NOMO-1 (cell line): ENCODE results near the gene ARHGEF4.

Source experiments
- DNase-seq, 2 experiments: peaks; one replicate each; lab custom pipeline; 2025; ENCODE audit not compliant: unreplicated experiment in 2 of 2; lab: John Stamatoyannopoulos, UW

The ARHGEF4 gene

DNA sequence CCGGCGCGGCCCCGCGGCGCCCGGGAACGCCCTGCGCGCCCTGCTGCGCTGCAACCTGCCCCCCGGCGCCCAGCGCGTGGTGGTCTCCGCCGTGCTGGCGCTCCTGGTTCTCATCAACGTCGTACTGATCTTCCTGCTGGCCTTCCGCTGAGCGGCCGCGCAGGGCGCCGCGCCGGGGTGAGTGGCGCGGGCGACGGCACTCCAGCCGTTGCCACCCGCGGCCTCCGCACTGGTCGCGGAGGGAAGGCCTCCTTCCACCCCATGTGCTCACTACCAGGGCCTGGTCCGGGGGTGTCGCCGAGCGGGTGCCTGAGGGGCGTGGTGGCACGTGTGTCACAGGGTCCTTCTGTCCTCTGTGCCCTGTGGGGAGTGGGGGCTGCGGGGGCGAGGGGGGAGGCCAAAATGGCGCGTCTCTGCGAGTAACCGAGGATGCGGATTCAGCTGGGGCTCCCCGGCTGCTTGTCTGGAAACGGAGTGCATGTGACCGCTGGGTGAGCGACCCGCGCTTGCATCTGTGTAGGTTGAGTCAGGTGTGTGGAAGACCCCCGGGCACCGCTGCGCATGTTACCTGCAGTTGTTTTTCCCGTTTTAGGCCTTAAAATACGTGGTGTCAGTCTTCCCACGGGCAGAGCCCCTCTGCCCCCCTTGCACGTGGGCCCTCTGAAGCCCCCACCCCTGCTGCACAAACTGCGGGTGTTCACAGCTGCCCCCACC lies 198.6 kb downstream of the ARHGEF4 start:
- no peak for DNase-seq

DNA sequence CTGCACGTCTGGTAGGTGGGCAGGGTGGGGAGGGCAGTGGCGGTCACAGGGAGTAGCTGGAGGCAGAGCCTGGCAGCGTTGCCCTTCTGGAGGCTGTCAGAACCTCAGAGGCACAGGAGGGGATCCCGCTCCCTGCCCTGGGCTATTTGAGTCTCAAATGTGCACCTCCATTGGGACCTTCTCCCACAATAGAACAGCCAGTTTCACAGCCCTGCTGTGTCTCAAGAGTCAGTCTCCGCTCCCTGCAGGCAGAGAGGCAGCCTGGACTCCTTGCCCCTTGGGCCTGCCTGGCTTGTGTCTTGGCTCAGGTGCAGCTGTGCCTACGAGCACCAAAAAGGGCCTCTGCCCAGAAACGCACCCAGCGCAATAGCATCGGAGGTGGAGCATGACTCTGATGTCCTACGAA lies 199.1 kb downstream of the ARHGEF4 start:
- no peak for DNase-seq

DNA sequence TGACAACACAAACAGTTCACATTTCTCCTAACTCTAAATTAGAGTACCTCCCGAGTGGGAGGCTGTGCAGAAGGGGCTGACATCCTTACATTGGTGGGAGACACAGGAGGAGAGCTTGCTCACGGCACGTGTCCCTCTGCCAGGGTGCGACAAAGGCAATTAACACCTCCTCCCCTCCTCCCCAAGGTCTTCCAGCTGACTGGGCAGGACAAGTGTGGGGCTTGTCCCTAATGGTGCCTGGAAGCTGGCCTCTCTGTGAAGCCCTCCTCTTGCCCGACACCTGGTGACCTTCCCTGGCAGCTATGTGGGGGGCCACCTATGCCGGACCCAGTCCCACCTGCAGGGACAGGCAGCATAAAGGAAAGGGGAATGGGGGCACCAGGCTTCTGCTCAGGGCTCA lies 199.6 kb downstream of the ARHGEF4 start:
- DNase-seq = no peak

DNA sequence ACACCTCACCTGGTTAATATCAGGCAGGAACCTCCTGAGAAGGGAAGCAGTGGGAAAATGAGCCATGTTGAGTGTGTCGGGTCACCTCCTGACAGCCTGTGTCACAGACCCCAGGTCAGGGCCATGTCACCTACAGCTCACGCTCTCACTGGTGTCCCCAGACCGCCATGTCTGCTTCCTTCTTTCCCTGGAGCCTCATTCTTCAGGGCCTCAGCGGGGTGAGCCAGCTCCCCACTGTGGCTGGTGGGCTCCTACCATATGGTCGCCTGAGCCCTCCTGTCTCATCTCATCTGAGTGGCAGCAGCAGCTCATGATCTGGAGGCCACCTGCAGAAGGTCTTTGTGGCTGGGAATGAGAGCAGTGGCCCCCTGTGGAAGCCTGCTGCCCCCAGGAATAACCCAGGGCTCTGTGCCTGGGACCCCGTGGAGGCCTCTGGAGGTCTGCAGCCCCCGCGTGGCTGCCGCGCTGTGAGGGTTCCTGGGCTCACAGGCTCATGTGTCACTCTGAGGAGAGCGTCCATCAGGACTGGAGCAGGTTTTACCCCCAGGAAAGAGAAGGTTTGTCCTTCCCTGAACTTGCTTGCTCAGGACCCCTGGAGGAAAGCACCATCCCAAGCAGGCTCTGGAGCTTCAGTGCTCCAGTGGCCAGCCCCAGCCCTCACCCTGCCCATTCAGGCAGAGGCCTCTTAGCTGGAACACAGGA lies 200.1 kb downstream of the ARHGEF4 start:
- no peak for DNase-seq

DNA sequence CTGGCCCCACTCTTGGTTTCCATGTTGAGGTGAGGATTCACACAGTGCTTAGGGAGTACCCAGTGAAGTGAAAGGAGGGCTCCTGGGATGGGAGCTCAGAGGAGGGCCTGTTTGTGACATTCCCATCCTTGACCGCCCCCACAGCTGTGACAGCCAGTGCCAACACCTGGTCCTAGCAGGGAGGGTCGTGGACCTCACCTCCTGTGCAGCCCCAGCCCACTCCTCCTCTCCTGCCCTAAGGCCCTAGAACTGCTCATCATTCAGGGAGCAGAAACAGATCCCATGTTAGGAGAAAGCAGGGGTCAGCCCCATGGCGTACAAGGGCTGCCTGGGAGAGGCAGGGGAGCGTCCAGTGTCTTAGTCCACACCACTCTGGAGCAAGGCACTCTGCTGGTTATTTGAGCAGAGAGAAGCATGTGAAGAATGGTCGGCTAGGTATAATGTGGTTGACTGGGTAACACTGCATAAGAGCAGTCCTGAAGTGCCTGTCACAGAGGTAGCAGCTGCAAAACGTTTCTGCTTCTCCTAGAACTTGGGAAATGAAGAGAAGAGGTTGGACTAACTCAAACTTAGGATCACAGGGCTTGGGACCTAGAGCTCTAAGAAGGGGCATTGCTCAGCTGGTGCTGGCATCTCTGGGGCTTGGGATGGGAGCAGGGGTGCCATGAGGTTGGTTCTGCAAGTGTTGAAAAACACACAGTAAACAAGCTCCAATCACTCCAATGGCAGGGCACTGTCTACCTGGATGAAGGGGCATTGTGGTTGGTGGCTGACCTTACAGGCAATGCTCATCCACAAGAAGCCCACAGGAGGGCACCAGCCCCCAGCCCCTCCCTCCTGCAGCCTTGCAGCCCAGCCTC lies 200.9 kb downstream of the ARHGEF4 start:
- no peak for DNase-seq

DNA sequence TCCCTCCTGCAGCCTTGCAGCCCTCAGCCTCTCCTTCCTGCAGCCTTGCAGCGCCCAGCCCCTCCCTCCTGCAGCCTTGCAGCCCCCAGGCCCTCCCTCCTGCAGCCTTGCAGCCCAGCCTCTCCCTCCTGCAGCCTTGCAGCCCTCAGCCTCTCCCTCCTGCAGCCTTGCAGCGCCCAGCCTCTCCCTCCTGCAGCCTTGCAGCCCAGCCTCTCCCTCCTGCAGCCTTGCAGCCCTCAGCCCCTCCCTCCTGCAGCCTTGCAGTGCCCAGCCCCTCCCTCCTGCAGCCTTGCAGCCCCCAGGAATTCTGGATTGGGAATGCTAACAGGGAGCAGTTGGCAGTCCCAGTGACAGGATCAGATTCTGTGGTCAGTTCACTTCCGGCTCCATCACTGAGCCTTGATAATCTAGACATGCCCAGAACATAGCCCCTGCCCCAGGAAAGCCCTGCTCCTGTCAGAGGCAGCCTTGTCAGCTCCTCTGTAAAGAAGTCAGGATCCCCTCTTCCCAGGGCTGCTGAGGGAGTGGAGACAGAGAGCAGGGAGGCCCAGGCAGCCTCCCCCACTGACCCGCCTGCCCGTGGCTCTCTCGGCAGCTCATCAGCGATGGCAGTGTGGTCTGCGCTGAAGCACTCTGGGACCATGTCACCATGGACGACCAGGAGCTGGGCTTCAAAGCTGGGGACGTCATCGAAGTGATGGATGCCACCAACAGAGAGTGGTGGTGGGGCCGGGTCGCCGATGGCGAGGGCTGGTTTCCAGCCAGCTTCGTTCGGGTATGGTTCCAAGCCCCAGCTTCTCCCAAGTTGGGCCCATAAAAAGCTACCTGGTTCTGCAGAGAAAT lies 201.8 kb downstream of the ARHGEF4 start:
- DNase-seq = no peak

DNA sequence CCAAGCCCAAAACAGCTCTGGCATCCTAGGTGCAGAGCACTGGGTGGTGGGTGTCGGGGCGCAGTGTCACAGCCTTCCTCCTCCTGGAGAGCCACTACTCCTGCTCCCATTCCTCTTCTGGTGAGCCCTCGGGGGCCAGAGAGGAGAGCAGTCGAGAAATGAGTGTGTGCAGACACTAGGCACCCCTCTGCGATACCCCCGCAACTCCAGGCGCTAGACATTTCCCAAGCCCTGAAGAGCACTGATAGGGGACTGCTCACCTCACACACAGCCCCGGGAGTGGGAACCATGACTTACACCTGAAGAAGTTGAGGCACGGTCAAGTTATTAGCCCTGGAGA lies 202.4 kb downstream of the ARHGEF4 start:
- DNase-seq = no peak

DNA sequence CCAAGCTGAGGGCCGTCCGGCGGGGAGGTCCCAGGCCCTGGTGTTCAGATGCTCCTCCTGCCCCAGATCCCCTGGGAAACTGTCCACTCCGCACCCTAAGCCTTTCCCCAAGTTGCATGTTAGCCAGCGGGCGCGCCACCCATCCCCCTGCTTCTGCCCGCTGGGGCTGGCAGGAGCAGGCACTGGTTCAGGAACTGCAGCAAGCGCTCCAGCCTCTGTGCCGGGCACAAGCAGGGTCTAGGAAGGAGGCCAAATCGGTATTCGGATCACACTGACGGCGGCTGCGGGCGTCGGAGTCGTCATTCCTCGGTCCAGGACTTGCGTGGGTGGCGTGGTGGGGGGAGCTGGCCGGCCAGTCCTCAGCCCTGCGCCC lies 202.8 kb downstream of the ARHGEF4 start:
- no peak for DNase-seq

DNA sequence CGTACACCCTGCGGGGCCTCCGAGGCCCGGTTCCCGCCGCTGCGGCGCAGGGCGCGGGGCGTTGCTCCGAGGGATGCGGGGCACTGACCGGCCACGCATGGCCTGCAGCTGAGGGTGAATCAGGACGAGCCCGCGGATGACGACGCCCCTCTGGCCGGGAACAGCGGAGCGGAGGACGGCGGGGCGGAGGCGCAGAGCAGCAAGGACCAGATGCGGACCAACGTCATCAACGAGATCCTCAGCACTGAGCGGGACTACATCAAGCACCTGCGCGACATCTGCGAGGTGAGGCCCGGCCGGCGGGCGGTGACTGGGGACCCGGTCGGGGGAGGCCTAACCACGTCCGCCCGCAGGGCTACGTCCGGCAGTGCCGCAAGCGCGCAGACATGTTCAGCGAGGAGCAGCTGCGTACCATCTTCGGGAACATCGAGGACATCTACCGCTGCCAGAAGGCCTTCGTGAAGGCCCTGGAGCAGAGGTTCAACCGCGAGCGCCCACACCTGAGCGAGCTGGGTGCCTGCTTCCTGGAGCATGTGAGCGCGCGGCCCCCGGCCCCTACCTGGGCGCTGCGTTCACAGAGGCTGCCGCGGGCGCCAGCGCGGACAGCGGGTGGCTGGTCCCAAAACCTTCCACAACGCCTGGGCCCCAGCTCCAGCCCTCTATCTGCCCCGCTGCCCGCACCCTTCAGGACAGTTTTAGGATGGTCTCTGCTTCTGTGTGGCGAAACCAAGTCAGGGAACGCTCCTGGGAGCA lies 203.4 kb downstream of the ARHGEF4 start:
- DNase-seq = no peak

DNA sequence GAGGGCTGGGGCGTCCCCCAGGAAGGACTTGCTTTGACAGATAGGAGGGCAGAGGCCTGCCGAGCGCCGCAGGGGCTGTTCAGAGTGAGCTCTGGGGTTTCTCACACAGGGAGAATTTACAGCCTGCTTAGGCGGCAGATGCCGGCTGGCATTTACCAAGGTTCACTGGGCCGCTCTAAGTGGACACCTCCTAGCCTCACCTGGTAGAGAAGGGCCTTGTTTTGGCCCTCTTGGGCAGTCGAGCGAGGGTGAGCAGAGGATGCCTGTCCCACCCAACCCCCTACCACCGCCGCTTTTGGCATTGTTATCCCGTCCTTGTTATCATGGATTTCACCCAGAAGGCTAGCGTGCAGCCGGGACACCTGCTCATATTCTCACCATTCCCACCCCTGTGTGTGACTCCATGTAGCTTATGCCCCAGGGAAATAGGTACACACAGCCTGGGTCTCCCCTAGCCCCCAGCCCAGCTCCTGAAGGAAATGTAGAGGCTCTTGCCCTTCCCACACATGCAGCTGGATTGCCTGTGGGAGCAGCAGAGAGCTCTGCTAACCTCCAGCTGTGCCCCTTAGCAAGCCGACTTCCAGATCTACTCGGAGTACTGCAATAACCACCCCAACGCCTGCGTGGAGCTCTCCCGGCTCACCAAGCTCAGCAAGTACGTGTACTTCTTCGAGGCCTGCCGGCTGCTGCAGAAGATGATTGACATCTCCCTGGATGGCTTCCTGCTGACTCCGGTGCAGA lies 204.1 kb downstream of the ARHGEF4 start:
- DNase-seq = no peak

DNA sequence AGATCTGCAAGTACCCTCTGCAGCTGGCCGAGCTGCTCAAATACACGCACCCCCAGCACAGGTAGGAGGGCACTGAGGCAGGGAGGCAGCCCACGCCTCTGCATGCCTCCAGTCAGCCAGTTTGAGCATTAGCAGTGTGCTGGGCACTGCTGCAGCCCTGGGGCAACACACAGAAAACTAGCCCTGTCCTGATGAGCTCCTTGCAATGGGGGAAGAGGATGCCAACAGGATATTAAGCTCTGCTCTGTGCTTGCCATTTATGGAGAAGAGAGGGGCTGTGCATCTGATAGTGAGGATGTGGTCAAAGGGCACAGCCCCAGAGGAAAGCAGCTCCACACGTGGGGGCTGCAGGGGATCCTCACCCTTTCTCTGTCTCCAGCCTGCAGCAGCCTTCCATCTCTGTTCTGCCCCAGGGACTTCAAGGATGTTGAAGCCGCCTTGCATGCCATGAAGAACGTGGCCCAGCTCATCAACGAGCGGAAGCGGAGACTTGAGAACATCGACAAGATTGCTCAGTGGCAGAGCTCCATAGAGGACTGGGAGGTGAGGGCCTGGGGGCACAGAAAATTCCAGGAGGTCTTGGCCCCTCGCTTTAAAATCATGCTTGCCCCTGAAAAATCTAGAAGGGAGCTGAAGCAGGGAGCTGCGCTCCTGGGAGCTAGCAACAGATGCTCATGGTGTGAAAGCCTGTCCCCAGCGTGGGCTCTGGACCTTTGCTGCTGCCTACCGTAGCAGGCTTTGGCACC lies 204.9 kb downstream of the ARHGEF4 start:
- DNase-seq = no peak

DNA sequence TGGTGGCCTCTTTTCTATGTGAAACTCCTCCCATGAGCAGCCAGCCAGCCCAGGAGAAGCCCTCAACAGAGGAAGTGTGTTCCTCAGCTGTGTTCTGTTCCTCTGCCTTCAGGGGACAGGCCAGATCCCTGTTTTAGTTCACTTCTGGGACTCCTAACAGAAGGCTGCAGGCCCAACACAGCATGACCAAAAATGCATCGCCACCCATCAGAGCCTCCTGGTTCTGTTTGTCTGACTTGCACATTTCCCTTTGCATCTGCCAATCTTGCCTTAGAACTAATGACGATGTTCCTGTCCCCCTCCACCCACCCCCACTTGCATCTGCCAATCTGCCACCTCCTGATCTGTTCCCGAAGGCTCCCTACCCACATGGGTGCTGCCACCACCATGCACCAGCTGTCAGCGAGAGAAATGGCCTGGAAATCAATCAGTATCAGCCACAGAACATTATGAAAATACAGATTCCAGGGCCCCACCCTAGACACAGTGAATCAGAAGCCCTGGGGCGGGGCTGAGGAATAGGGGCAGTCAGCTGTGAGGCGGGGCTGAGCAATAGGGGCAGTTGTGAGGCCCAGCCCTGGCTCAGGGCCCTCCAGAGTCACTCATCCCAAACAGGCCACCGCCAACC lies 205.5 kb downstream of the ARHGEF4 start:
- no peak for DNase-seq

DNA sequence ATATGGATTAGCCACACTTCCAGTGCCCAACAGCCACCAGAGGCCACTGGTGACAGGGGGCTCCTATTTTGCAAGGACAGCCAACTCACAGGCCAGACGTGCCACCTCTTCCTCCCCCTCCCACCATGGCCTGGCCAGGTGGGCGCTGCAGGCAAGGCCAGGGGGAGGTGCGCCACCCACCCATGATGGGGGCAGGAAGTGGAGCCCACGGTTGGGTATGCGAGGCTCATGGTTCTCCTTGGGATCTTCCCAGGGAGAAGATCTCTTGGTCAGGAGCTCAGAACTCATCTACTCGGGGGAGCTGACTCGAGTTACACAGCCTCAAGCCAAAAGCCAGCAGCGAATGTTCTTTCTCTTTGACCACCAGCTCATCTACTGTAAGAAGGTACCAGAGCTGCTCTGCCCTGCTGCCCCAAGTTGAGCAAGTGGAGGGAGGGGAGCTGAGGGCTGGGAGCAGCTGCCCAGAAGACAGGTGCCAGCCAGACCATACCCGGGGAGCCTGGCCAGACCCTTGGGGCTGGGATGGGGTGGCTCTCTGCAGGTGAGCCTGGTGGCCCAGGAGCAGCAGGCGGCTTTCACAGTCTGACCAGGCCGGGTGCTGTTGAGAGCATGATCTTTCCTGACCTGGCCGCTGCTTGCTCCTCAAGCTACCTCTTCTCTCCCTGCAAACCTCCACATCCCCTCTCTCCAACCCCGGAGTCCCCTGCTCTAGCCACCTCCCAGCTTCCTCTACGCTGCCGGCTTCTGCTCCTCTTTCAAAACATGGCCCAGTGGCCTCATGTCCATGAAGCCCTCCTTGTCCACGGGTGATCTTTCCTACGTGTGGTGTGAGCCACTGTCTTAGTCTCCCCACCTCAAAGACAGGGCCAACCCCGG lies 206.7 kb downstream of the ARHGEF4 start:
- DNase-seq = no peak

DNA sequence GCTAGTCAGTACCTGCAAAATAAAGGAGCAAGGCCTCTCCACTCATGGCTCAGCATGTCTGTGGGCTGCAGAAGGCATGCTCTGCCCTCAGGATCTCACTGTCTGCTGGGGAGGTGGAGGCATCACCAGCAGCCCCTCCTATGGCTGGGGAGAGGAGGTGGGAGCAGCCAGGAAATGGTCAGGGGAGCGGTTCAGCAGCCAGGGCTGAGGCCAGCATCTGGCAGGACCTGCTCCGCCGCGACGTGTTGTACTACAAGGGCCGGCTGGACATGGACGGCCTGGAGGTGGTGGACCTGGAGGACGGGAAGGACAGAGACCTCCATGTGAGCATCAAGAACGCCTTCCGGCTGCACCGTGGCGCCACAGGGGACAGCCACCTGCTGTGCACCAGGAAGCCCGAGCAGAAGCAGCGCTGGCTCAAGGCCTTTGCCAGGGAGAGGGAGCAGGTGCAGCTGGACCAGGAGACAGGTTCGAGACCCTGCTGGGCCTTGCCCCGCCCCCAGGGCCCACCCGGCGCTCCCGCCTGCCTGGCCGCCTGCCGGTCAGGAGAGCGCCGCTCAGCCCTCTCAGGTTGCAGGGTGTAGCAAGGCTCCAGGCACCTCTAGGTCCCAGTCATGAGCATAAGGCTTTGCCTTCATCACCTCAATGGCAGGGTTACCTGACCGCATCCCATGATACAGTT lies 207.5 kb downstream of the ARHGEF4 start:
- DNase-seq = no peak

DNA sequence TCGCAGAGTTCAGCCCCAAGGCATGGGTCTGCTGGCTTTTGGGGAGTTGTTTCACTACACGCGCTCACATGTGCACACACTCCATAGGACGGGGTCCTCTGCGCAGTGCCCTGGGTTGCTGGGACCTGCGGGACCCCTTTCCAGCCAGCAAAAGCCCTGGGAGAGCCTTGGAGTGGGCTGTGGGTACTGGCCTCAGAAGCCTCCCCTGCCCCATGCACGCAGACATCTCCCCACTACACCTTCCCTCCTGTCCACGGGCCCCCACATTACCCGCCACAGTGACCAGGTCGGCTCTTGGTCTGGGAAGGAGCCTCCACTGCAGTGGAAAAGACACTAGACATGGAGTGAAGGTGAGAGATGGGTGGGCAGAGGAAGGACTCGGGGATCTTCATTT lies 208.0 kb downstream of the ARHGEF4 start:
- DNase-seq = no peak

DNA sequence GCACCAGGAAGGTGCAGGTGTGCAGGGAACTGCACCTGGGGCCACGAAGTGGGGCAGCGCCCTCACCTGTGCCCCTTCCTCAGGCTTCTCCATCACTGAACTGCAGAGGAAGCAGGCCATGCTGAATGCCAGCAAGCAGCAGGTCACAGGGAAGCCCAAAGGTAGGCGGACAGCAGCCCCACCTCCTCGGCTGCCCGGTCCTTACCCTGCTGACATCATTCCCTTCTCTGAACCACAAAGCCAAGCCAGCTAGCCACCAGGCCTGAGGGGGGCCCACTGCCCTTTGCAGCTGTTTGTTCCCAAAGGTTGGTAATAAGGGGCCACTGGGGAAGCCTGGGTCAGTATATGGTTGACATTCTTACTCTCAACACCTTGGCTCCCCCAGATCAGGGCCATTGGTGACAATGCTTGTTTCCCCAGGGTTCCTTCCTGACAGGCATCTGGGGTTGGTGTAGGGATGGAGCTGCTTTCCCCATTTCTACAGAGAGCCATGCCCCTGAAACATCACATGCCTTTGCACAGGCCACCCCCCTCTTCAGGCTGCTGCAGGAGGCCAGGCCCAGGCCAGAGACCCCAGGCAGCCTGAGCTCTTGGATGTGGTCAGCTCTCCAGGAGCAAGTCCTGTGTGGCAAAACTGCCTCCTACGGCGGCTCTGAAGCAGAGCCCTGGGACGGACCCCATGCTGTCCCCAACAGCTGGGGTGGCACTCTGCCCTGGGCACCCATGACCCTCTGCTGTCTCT lies 208.7 kb downstream of the ARHGEF4 start:
- DNase-seq = no peak
